ENCODE results near the gene OTOF. TPM values are rescaled to one million over a fixed set of nuclear protein-coding genes. Genes with fewer than 3 reads are reported as not detected.

OTOF gene
- polyA plus RNA-seq, 2 of the 4 experiments (the other 2 are of a cell fraction) = 0.05 to 0.22 TPM

DNA sequence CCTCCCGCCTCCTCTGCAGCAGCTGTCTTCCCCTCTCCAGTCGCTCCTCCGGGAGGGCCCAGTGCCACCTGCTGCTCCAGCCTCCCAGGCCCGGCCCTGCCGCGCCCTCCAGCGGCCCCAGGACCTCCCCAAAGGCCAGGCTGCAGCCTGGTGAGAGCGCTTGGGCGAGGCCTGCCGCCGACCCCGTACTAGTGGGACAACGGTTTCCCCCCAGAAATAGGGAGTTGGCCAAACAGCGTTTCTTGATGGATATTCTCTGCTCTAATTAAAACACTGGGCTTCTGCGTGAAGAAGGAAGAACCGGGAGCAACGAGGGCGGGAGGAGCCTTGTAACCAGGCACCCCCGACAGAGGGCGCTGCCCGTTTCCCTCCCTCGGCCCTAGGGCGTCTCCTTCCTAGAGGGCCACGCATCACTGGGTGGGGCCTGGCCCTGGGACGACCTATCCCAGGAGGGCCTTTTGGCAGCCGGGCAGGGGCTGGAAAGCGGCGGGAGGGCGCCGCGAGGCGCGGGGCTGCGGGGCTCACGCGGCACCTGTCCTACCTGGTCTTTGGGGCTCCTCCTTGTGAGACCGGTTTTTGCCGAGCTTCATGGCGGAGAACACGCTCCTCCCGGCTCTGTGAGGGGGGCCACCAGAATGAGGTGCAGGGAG is 25.4 kb upstream of the OTOF start (continued):
- peak; percentile 100 for TF ChIP-seq CTCF (IDR thresholded peaks at IDR 0.05)

DNA sequence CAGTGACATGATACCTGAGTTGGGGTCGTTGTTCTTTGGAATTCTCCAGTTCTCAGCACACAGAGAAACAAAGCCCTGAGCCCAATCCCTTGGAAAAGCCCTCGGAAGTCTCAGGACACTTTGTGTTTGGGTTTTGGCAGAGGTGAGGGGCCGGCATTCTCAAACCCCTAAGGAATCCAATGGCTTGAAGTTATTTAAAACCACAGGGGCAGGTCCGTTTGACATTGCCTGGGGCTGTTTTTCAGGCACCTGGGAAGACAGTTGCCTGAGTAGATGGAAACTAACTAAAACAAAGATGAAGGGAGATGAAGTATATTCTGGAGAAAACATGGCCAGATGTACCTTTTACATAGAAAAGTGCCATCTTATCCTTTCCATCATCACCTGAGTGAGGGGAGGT is 22.5 kb upstream of the OTOF start:
- TF ChIP-seq HDAC2 (IDR thresholded peaks at IDR 0.05) (no peak), MAZ (IDR thresholded peaks at IDR 0.05; ENCODE audit: borderline replicate concordance, low read depth, low read length) (no peak), EP300 (IDR thresholded peaks at IDR 0.05) (no peak), ZNF302 (CRISPR knock-in tag; IDR thresholded peaks at IDR 0.05) (no peak), ZSCAN20 (CRISPR knock-in tag; IDR thresholded peaks at IDR 0.05) (no peak), HES2 (IDR thresholded peaks at IDR 0.05) (no peak)
- FAIRE-seq (no peak), ATAC-seq (no peak), DNase-seq (ENCODE audit: low read depth in 1 of 2, low spot score in 1 of 2) (no peak)
- no peak overlapping the region for H3K4me2 ChIP-seq
- no peak overlapping the region for H3K27ac ChIP-seq
- no peak overlapping the region for H3K4me3 ChIP-seq
- no peaks in the 10 kb centered on the region for H3K9me3 ChIP-seq
- ChIA-PET POLR2A (no interaction called here), CTCF (interaction anchor here (2.2 to 13.8 kb wide), 4 partner anchors 8 to 245 kb away, joined by 6 to 167 read pairs (median 18); no protein-coding TSS in a partner anchor)
- 37% methylated on average over 4 of the region's 4 CpGs for WGBS (ENCODE audit: missing lambda C conversion rate)
- H3K4me1 ChIP-seq = peaks cover 5% of the 10 kb centered on the region; the same call in 1 of the 3 replicates

- ChIA-PET CTCF (interaction anchor here (0.6 to 2.7 kb wide), 7 partner anchors 8 to 235 kb away, joined by 3 to 8 read pairs (median 5); no protein-coding TSS in a partner anchor), POLR2A (no interaction called here)
- H3K4me3 ChIP-seq = no peak overlapping the region
- TF ChIP-seq MAX (IDR thresholded peaks at IDR 0.05) = no peak
- TF ChIP-seq CHD2 (IDR thresholded peaks at IDR 0.05; ENCODE audit: low read length, partially characterized antibody) = no peak
- no peak for TF ChIP-seq CBX8 (IDR thresholded peaks at IDR 0.05)
- no peak for TF ChIP-seq CHD4 (IDR thresholded peaks at IDR 0.05; ENCODE audit: borderline replicate concordance)
- no peak for TF ChIP-seq JUN (IDR thresholded peaks at IDR 0.05)
- TF ChIP-seq, protein P1, sequence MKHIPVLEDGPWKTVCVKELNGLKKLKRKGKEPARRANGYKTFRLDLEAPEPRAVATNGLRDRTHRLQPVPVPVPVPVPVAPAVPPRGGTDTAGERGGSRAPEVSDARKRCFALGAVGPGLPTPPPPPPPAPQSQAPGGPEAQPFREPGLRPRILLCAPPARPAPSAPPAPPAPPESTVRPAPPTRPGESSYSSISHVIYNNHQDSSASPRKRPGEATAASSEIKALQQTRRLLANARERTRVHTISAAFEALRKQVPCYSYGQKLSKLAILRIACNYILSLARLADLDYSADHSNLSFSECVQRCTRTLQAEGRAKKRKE (CRISPR knock-in tag; IDR thresholded peaks at IDR 0.05; ENCODE audit: low read depth) = no peak
- no peak for TF ChIP-seq HDAC2 (IDR thresholded peaks at IDR 0.05)
- TF ChIP-seq GATA3 (IDR thresholded peaks at IDR 0.05; ENCODE audit: borderline replicate concordance) = no peak
- no peak for TF ChIP-seq RARB (CRISPR knock-in tag; IDR thresholded peaks at IDR 0.05)
- no peak for TF ChIP-seq USF2 (IDR thresholded peaks at IDR 0.05)
- no peak for TF ChIP-seq FOSB (CRISPR knock-in tag; IDR thresholded peaks at IDR 0.05)
- no peak for TF ChIP-seq TP53 (CRISPR knock-in tag; IDR thresholded peaks at IDR 0.05)
- TF ChIP-seq, protein P2, sequence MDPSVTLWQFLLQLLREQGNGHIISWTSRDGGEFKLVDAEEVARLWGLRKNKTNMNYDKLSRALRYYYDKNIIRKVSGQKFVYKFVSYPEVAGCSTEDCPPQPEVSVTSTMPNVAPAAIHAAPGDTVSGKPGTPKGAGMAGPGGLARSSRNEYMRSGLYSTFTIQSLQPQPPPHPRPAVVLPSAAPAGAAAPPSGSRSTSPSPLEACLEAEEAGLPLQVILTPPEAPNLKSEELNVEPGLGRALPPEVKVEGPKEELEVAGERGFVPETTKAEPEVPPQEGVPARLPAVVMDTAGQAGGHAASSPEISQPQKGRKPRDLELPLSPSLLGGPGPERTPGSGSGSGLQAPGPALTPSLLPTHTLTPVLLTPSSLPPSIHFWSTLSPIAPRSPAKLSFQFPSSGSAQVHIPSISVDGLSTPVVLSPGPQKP (IDR thresholded peaks at IDR 0.05; ENCODE audit: low read depth, low read length) = no peak
- TF ChIP-seq POLR2A (IDR thresholded peaks at IDR 0.05; ENCODE audit: low read length) = no peak
- no peak for TF ChIP-seq ZSCAN20 (CRISPR knock-in tag; IDR thresholded peaks at IDR 0.05)
- no peak for TF ChIP-seq CEBPB (IDR thresholded peaks at IDR 0.05)
- TF ChIP-seq SREBF2 (IDR thresholded peaks at IDR 0.05) = no peak
- TF ChIP-seq KDM5A (IDR thresholded peaks at IDR 0.05) = no peak
- FAIRE-seq (no peak), ATAC-seq (no peak), DNase-seq (ENCODE audit: low read depth in 1 of 2, low spot score in 1 of 2) (no peak)
- 82% methylated on average over 8 of the region's 8 CpGs for WGBS (ENCODE audit: missing lambda C conversion rate)
- H3K4me1 ChIP-seq = no peaks in the 10 kb centered on the region
- H3K4me2 ChIP-seq = no peak overlapping the region
- H3K9me3 ChIP-seq = no peaks in the 10 kb centered on the region
- H3K27ac ChIP-seq = no peak overlapping the region
Measured at GRCh38 chr2:26495705-26496297, 17.9 kb upstream of the OTOF start.

Data from A549 (cell line).